Measurements from ENCODE around the gene RNASE9. TPM values are rescaled to one million over a fixed set of nuclear protein-coding genes. Genes with fewer than 3 reads are reported as not detected.

RNASE9 gene
- total RNA-seq, 2 donors from 2014 or later: not detected

GRCh38 chr14:20607617-20608016, 46.8 kb upstream of the RNASE9 start:
- Histone ChIP-seq H3K36me3 (replicated peaks in 1 of 2; ENCODE audit: insufficient read depth in 1 of 2, low read depth in 2 of 2) (no peaks in the 10 kb centered on the region), H3K27me3 (no peaks in the 10 kb centered on the region), H3K27ac (no peak overlapping the region), H3K9me3 (no peaks in the 10 kb centered on the region), H3K4me1 (peaks cover 10% of the 10 kb centered on the region), H3K4me3 (no peak overlapping the region)
- DNase-seq: no peak
- no peak for ATAC-seq
- WGBS, 2 donors: 67 to 74% methylated on average over 5 of the region's 5 CpGs
- intact Hi-C loops (cut with DNase I): loop anchor here (5.0 to 10.0 kb wide), 2 partner anchors 143 to 285 kb away; partner anchors contain the start of genes PIP4P1 and PNP
- no peak for TF ChIP-seq POLR2A (IDR thresholded peaks at IDR 0.05)
- no peak for TF ChIP-seq CTCF (IDR thresholded peaks at IDR 0.05)

- no peak overlapping the region for H3K27ac ChIP-seq
- TF ChIP-seq CTCF (IDR thresholded peaks at IDR 0.05): no peak
- TF ChIP-seq POLR2A (IDR thresholded peaks at IDR 0.05): no peak
- intact Hi-C loops (cut with DNase I): loop anchor here (5.0 to 10.0 kb wide), 2 partner anchors 142 to 285 kb away; partner anchors contain the start of genes PIP4P1 and PNP
- H3K27me3 ChIP-seq: no peaks in the 10 kb centered on the region
- H3K9me3 ChIP-seq: no peaks in the 10 kb centered on the region
- ATAC-seq (no peak), DNase-seq (no peak)
- H3K36me3 ChIP-seq (replicated peaks in 1 of 2; ENCODE audit: insufficient read depth in 1 of 2, low read depth in 2 of 2): no peaks in the 10 kb centered on the region
- 28 to 47% methylated on average over 2 of the region's 2 CpGs for WGBS, 2 donors
- no peak overlapping the region for H3K4me3 ChIP-seq
- H3K4me1 ChIP-seq: peaks cover 10% of the 10 kb centered on the region
These were observed 46.0 kb upstream of the RNASE9 start for GRCh38 chr14:20606902-20607242.

- TF ChIP-seq POLR2A (IDR thresholded peaks at IDR 0.05) (no peak), CTCF (IDR thresholded peaks at IDR 0.05) (peak in 6 of 7 experiments; percentile 10 to 46 (median 36))
- Histone ChIP-seq H3K27ac (no peak overlapping the region), H3K9me3 (no peaks in the 10 kb centered on the region), H3K4me3 (no peak overlapping the region), H3K36me3 (replicated peaks in 1 of 2; ENCODE audit: insufficient read depth in 1 of 2, low read depth in 2 of 2) (no peaks in the 10 kb centered on the region), H3K27me3 (no peaks in the 10 kb centered on the region), H3K4me1 (peaks cover 10% of the 10 kb centered on the region)
- ATAC-seq (no peak), DNase-seq (peak in 2 of 4 donors; percentile 36 to 50)
- intact Hi-C loops (cut with DNase I): loop anchor here (5.0 to 10.0 kb wide), 2 partner anchors 142 to 284 kb away; partner anchors contain the start of genes PIP4P1 and PNP
- 28 to 33% methylated on average over 6 to 8 of the region's 8 CpGs for WGBS, 2 donors
These were observed 45.5 kb upstream of the RNASE9 start for GRCh38 chr14:20606190-20606901.

GRCh38 chr14:20603813-20604690, 43.2 kb upstream of the RNASE9 start:
- H3K27ac ChIP-seq: no peak overlapping the region
- intact Hi-C loops (cut with DNase I): loop anchor here (10.0 kb wide), 1 partner anchor 139 kb away; the partner anchor contains the start of genes PIP4P1 and PNP
- ATAC-seq (no peak), DNase-seq (no peak)
- 71 to 76% methylated on average over 7 to 13 of the region's 13 CpGs for WGBS, 2 donors
- TF ChIP-seq CTCF (IDR thresholded peaks at IDR 0.05) (no peak), POLR2A (IDR thresholded peaks at IDR 0.05) (no peak)
- no peaks in the 10 kb centered on the region for H3K9me3 ChIP-seq
- H3K27me3 ChIP-seq: no peaks in the 10 kb centered on the region
- no peaks in the 10 kb centered on the region for H3K4me1 ChIP-seq
- H3K36me3 ChIP-seq (replicated peaks in 1 of 2; ENCODE audit: insufficient read depth in 1 of 2, low read depth in 2 of 2): no peaks in the 10 kb centered on the region
- H3K4me3 ChIP-seq: no peak overlapping the region

All from body of pancreas (tissue), 4 donors.